T-helper 2 cell treated with Interferon-gamma antibody and Interleukin-4, amounts not matched to agents 100 ng/mL and 5 ng/mL, for 36 hours (primary cell): ENCODE results near the gene MYOZ2. TPM values are rescaled to one million over a fixed set of nuclear protein-coding genes. Genes with fewer than 3 reads are reported as not detected.

Experiments
- intact Hi-C: fragments of 100-400 bp; cut with micrococcal nuclease; formaldehyde crosslinking; loops from one replicate; pipeline ENCODE4 v1.15.1; 2023
- total RNA-seq: library from RNA; stranded (reverse); gene quantifications from 2 replicates; pipeline ENCODE4 v1.2.3, GENCODE V29; 2022

The MYOZ2 gene
- total RNA-seq, 1 donor from 2014 or later: not detected

GRCh38 chr4:119190354-119190753, 54.7 kb downstream of the MYOZ2 start:
- intact Hi-C loops: no loop called here

DNA sequence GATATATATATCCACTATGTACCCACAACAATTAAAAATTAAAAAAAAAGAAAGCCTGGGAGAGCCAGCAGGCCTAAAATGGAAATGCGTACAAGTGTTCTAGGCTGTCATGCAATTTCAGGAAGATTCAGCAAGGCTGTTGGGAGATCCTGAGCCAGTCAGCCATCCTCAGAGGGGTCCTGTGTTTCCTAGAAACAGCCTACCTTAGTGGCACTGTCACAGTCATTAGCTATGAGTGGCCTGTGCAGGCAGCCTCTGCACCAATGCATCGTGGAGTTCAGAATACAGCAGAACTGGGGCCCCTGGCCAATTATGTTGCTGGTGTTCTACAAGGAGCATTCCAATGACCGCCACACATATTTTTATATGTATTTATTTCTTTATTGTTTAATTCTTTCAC, 55.9 kb downstream of the MYOZ2 start:
- intact Hi-C loops: no loop called here

DNA sequence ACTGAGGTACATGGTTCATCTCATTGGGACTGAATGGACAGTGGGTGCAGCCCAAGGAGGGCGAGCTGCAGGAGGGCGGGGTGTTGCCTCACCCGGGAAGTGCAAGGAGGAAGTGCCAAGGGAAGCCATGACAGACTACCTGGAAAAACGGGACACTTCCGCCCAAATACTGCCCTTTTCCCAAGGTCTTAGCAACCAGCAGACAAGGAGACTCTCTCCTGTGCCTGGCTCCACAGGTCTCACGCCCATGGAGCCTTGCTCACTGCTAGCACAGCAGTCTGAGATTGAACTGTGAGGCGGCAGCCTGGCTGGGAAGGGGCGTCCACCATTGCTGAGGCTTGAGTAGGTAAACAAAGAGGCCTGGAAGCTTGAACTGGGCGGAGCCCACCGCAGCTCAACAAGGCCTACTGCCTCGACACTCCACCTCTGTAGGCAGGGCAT, 62.2 kb downstream of the MYOZ2 start:
- intact Hi-C loops: no loop called here

GRCh38 chr4:119204916-119205315, 69.3 kb downstream of the MYOZ2 start:
- intact Hi-C loops: no loop called here

GRCh38 chr4:119205690-119206089, 70.1 kb downstream of the MYOZ2 start:
- intact Hi-C loops: no loop called here

DNA sequence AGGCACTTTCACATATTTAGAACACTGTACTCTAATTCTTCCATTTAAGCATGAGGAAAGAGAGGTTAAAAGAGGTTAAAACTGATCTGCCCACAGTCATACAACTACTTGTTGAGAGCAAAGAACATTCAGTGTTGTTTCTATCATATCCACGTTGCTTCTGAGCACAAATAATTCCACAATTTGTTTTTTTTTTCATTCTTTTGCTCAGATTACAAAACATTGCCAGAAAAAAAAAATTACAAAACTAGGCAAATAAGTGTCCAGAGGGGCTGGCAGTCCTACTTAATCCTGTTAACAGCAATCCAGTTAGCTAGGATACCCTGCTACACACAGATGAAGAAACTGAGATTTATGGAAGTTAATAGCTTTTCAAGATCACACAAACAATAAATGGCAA, 70.5 kb downstream of the MYOZ2 start:
- intact Hi-C loops: no loop called here

DNA sequence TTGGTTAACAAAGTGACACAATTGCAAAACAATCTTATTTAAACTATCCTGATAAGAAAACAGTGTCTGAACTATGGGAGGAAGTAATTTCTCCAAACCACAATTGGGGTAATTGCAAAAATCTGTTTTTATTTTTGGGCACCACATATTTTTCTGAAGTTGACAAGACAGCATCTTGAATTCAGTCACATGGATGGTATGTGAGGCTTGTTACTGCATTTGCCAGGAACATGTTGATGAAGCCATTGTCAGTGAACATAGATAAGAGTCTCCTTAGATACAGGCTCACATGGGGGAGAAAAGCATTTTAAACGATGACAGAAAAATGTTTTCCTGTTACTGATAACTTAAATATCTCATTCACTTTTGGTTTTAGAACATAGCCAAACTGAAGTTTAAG, 71.4 kb downstream of the MYOZ2 start:
- intact Hi-C loops: no loop called here

DNA sequence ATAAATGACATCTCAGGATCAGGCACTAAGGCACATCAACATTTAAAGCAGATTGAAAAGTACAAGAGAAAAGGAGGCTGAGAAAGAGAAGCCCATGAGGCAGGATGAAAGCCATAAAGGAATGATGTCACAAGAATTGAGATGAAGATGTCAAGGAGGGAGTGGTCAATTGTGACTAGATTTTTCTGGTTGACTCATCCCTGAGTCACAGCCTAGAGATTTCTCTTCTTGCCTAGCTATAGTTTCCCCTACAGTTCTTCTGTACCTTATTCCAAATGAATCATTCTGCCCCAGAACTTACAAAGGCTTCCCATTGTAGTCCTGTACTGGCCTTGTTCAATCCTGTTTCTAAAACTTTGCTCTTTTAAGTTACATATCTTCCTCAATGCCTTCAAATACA, 73.4 kb downstream of the MYOZ2 start:
- intact Hi-C loops: no loop called here

GRCh38 chr4:119209586-119209985, 74.0 kb downstream of the MYOZ2 start:
- intact Hi-C loops: no loop called here

- intact Hi-C loops: loop anchor here (5.0 kb wide), 1 partner anchor 373 kb away; the partner anchor contains the start of gene SEC24D
Observed at GRCh38 chr4:119210775-119211174, 75.1 kb downstream of the MYOZ2 start.

DNA sequence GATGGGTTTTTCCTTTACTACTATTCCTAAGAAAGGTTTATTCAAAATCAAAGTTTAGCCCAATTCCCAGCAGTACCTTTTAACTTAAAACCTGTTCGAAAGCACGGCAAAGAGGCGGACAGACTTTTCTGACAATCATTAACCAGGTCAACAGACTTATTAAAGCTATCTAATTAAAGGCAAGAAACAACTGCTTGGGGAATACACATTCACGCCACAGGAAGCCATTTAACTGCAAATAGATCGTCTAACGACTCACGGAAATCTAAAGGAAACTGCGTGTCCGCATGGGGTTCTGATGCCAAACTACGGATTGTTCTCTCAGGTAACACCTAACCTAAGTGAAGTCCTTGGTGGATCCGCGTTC, 76.2 kb downstream of the MYOZ2 start:
- intact Hi-C loops: loop anchor here (1.0 to 5.0 kb wide), 8 partner anchors 26 to 621 kb away; partner anchors contain the start of genes METTL14 and SEC24D

DNA sequence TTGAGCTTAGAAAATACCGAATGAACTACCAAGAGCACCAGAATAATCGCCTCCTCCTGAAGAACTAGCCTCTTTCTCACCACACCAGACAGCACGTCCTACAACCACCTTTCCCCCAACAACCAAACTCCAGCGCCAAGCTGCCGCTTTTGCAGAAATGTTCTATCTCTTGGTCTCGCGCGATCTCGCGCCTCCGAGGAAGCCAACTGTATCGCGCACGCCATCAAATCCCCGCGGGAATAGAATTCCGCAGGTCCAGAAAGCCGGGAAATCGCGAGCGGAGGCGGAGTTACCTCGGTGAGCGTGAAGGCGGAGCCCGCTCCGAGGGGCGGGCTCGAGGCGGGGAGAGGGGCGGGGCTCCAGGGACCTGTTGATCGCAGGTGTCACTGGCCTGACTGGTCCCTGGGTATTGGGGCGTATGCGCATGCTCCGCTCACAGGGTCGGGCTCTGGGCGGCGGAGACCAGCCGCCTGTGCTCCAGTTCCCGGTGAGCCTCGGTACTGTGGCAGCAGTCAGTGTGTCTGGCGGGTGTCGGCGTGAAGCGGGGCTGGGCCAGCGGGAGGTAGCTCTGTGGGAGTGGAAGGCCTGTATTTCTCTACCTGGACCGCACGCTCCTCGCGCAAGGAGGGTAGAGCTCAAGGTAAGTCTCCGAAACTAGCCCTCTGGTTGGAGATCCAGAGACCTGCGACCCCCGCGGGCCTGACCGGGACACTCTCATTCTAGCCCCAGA, 76.8 kb downstream of the MYOZ2 start, which contains the start of gene USP53:
Gene USP53, plus strand, starts transcription at position 480 of the 730 bp plus-strand sequence. CDS start 27,047 bp downstream, outside the sequence.
- intact Hi-C loops: loop anchor here (1.0 to 5.0 kb wide), 8 partner anchors 26 to 622 kb away; partner anchors contain the start of genes METTL14 and SEC24D

DNA sequence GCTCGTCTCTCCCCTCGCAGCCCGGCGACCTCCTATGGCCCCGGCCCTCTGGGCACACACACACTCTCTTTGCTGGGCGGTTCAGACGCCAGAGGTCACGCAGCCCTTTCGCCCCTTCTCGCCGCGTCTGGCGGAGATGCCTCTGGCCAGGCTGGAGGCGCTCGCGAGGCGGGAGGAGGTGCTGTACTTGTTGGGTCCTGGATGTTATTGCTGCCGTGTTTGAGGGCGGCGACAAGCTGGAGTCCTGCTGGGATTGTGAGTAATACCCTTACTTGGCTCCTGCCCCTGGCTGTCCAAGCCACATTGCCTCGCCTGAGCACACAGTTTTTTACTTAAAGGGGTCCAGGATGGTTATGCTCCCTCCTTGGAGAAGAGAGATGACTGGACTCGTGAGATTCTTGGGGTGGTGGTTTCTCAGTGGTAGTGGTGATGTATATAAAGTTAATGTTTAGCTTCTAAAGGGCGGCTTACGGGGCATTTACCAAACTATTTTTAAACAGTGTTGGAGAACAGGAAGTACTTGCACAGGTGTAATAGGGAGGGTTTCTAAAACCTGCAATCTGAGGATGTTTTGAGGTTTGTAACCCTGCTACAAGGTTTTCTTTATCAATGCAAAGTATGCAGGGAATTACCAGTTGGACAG, 77.5 kb downstream of the MYOZ2 start:
- intact Hi-C loops: loop anchor here (1.0 to 5.0 kb wide), 8 partner anchors 25 to 622 kb away; partner anchors contain the start of genes METTL14 and SEC24D

- intact Hi-C loops: no loop called here
Observed at GRCh38 chr4:119218093-119218492, 82.5 kb downstream of the MYOZ2 start.

DNA sequence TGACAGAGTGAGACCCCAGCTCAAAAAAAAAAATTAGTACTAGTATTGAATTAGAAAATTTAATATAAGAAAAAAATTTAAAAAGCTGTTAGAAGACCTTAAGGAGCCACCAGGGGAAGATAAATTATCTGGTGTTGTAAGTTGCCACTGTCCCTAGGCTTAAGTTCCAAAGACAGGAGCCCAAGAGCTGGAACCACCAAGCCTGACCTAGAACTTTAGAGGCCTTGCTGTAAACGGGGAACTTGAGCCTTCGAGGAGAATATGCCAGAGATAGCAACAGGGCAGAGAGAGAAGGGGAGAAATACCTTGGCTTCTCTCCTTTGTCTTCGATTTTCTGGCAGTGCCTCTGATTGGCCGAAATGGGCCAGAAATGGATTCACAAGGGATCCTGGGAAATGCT, 85.8 kb downstream of the MYOZ2 start:
- intact Hi-C loops: no loop called here

GRCh38 chr4:119227690-119228089, 92.1 kb downstream of the MYOZ2 start:
- intact Hi-C loops: no loop called here

- intact Hi-C loops: no loop called here
Observed at GRCh38 chr4:119228406-119228805, 92.8 kb downstream of the MYOZ2 start.

GRCh38 chr4:119229908-119230687, 94.5 kb downstream of the MYOZ2 start:
- intact Hi-C loops: no loop called here

DNA sequence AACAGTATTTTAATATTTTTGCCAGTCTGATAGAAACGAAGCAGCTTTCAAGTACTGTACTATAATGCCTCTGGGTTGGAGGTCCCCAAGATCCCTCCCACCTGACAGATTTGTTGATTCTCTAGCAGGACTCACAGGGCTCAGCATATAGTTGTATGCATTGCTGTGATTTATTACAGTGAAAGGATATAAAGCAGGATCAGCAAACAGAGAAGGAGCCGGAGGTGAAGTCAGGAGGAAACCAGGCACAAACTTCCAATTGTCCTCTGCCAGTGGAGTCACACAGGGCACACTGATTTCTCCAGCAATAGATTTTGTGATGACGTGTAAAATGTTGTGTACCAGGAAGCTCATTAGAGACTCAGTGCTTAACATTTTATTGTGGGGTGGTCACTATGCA, 95.9 kb downstream of the MYOZ2 start:
- intact Hi-C loops: no loop called here

- intact Hi-C loops: no loop called here
Observed at GRCh38 chr4:119232286-119232685, 96.7 kb downstream of the MYOZ2 start.

- intact Hi-C loops: no loop called here
Observed at GRCh38 chr4:119233191-119233590, 97.6 kb downstream of the MYOZ2 start.

- intact Hi-C loops: no loop called here
Observed at GRCh38 chr4:119233750-119234149, 98.1 kb downstream of the MYOZ2 start.
